Peyer's patch (tissue), 4 donors: ENCODE data around the gene JOSD2. TPM values are rescaled to one million over a fixed set of nuclear protein-coding genes. Genes with fewer than 3 reads are reported as not detected.
A peak's percentile ranks its signal among the peaks of the same experiment; 100 is the strongest.

Experiments used
- DNase-seq, 3 donors: peaks; one replicate each; pipeline ENCODE4 v3.0.0-alpha.2; 2017 to 2019
- H3K27ac ChIP-seq, 4 donors: fragments of 200-600 bp; sonication (generic); one replicate each; pipeline ENCODE4 v1.5.1; 2016 to 2019
- H3K27me3 ChIP-seq, 2 donors: fragments of 200-600 bp; sonication (generic); one replicate each; pipeline ENCODE4 v1.5.1; 2019
- H3K36me3 ChIP-seq, 3 donors: fragments of 200-600 bp; sonication (generic); one replicate each; pipeline ENCODE4 v1.5.1; 2016 to 2019
- H3K4me1 ChIP-seq, 4 donors: fragments of 200-600 bp; sonication (generic); one replicate each; pipeline ENCODE4 v1.5.1; 2016 to 2019
- H3K4me3 ChIP-seq, 4 donors: fragments of 200-600 bp; sonication (generic); 1 replicate in 3 of 4; 2 replicates in 1 of 4; pipeline ENCODE4 v1.5.1; 2016 to 2019; ENCODE audit warnings: mild to moderate bottlenecking in 1 of 4
- H3K9me3 ChIP-seq, 4 donors: fragments of 200-600 bp; sonication (generic); one replicate each; pipeline ENCODE4 v1.5.1; 2016 to 2019; ENCODE audit warnings: mild to moderate bottlenecking in 1 of 4
- CTCF ChIP-seq, 6 experiments: fragments of 450-650 bp in 4 of 6; fragments of 200-600 bp in 2 of 6; sonication (generic) in 1 of 6; IDR thresholded peaks; one replicate each; pipeline ENCODE4 v1.5.1; 2017 to 2019; ENCODE audit warnings: antibody characterized with exemption in 6 of 6, mild to moderate bottlenecking in 3 of 6, moderate library complexity in 1 of 6
- POLR2A ChIP-seq, 2 donors: fragments of 450-650 bp; IDR thresholded peaks; one replicate each; pipeline ENCODE4 v1.5.1; 2017; ENCODE audit warnings: antibody characterized with exemption in 2 of 2, mild to moderate bottlenecking in 2 of 2, moderate library complexity in 2 of 2
- total RNA-seq, 4 donors: library from RNA; depleted of rRNA; stranded (reverse); fragments of >200 nt; gene quantifications; one replicate each; pipeline ENCODE4 v1.1.0, GENCODE V29; 2016

JOSD2 gene
- total RNA-seq, 4 donors from 2014 or later: 10.7 to 41.3 (median 26.6) TPM

- no peak overlapping the region for H3K27ac ChIP-seq
- H3K27me3 ChIP-seq: no peaks in the 10 kb centered on the region
- no peaks in the 10 kb centered on the region for H3K36me3 ChIP-seq
- no peaks in the 10 kb centered on the region for H3K4me1 ChIP-seq
- no peak for TF ChIP-seq CTCF (IDR thresholded peaks at IDR 0.05)
- TF ChIP-seq POLR2A (IDR thresholded peaks at IDR 0.05): no peak
- DNase-seq: no peak
- H3K4me3 ChIP-seq: no peak overlapping the region
- no peaks in the 10 kb centered on the region for H3K9me3 ChIP-seq
Measured at GRCh38 chr19:50494186-50495019, 16.6 kb downstream of the JOSD2 start.

GRCh38 chr19:50493171-50493570 lies 17.8 kb downstream of the JOSD2 start:
- H3K9me3 ChIP-seq: no peaks in the 10 kb centered on the region
- peak in 1 of 3 donors; percentile 22 for DNase-seq
- no peak for TF ChIP-seq CTCF (IDR thresholded peaks at IDR 0.05)
- no peak for TF ChIP-seq POLR2A (IDR thresholded peaks at IDR 0.05)
- H3K36me3 ChIP-seq: no peaks in the 10 kb centered on the region
- H3K27me3 ChIP-seq: no peaks in the 10 kb centered on the region
- no peaks in the 10 kb centered on the region for H3K4me1 ChIP-seq
- H3K27ac ChIP-seq: no peak overlapping the region
- no peak overlapping the region for H3K4me3 ChIP-seq

GRCh38 chr19:50492303-50493052 lies 18.5 kb downstream of the JOSD2 start:
- H3K4me1 ChIP-seq: no peaks in the 10 kb centered on the region
- H3K36me3 ChIP-seq: no peaks in the 10 kb centered on the region
- no peaks in the 10 kb centered on the region for H3K27me3 ChIP-seq
- DNase-seq: peak in 1 of 3 donors; percentile 46
- TF ChIP-seq CTCF (IDR thresholded peaks at IDR 0.05) (no peak), POLR2A (IDR thresholded peaks at IDR 0.05) (no peak)
- H3K27ac ChIP-seq: no peak overlapping the region
- no peak overlapping the region for H3K4me3 ChIP-seq
- no peaks in the 10 kb centered on the region for H3K9me3 ChIP-seq

- DNase-seq: peak in 1 of 3 donors; percentile 32
- TF ChIP-seq CTCF (IDR thresholded peaks at IDR 0.05) (no peak), POLR2A (IDR thresholded peaks at IDR 0.05) (no peak)
- H3K36me3 ChIP-seq: no peaks in the 10 kb centered on the region
- H3K4me1 ChIP-seq: no peaks in the 10 kb centered on the region
- H3K27ac ChIP-seq: no peak overlapping the region
- no peaks in the 10 kb centered on the region for H3K27me3 ChIP-seq
- H3K9me3 ChIP-seq: no peaks in the 10 kb centered on the region
- H3K4me3 ChIP-seq: no peak overlapping the region
Measured at GRCh38 chr19:50490991-50491472, 20.0 kb downstream of the JOSD2 start.

GRCh38 chr19:50490411-50490811 lies 20.6 kb downstream of the JOSD2 start:
- Histone ChIP-seq H3K36me3 (no peaks in the 10 kb centered on the region), H3K4me3 (no peak overlapping the region), H3K27ac (no peak overlapping the region), H3K9me3 (no peaks in the 10 kb centered on the region), H3K4me1 (no peaks in the 10 kb centered on the region), H3K27me3 (no peaks in the 10 kb centered on the region)
- TF ChIP-seq CTCF (IDR thresholded peaks at IDR 0.05) (no peak), POLR2A (IDR thresholded peaks at IDR 0.05) (no peak)
- peak in 1 of 3 donors; percentile 37 for DNase-seq
